ENCODE data around the gene HERC2.
A peak's percentile ranks its signal among the peaks of the same experiment; 100 is the strongest.
"Not testable (repeated sequence)": the region's sequence is repeated elsewhere in the genome, so short reads cannot be mapped to it uniquely, and the experiment has no call there.

The HERC2 gene, protein sequence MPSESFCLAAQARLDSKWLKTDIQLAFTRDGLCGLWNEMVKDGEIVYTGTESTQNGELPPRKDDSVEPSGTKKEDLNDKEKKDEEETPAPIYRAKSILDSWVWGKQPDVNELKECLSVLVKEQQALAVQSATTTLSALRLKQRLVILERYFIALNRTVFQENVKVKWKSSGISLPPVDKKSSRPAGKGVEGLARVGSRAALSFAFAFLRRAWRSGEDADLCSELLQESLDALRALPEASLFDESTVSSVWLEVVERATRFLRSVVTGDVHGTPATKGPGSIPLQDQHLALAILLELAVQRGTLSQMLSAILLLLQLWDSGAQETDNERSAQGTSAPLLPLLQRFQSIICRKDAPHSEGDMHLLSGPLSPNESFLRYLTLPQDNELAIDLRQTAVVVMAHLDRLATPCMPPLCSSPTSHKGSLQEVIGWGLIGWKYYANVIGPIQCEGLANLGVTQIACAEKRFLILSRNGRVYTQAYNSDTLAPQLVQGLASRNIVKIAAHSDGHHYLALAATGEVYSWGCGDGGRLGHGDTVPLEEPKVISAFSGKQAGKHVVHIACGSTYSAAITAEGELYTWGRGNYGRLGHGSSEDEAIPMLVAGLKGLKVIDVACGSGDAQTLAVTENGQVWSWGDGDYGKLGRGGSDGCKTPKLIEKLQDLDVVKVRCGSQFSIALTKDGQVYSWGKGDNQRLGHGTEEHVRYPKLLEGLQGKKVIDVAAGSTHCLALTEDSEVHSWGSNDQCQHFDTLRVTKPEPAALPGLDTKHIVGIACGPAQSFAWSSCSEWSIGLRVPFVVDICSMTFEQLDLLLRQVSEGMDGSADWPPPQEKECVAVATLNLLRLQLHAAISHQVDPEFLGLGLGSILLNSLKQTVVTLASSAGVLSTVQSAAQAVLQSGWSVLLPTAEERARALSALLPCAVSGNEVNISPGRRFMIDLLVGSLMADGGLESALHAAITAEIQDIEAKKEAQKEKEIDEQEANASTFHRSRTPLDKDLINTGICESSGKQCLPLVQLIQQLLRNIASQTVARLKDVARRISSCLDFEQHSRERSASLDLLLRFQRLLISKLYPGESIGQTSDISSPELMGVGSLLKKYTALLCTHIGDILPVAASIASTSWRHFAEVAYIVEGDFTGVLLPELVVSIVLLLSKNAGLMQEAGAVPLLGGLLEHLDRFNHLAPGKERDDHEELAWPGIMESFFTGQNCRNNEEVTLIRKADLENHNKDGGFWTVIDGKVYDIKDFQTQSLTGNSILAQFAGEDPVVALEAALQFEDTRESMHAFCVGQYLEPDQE (N-terminal part only)

DNA sequence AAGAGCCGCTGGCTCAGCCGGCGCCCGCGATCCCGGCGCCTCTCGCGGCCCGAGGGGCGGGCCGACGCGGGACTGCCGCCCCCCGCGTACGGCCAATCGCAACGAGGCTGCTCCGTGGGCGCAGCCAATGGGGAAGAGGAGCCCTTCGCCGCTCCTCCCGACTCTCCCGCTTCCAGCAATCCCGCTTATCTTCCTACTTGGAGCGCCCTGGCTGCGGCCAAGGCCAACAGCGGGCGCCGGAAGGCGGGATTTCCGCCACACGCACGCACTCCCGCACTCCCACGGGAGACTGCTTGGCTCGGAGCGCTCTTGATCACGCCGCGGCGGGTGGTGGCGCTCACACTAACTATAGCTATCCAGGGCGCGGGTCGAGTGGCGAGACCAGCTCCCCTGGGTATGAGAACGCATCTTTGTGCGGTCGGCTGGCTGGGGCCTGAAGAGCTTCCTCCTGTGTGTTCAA, at the start of gene HERC2:
Gene HERC2, minus strand, starts transcription at position 51 of the 460 bp plus-strand sequence. CDS start 746 bp downstream, outside the sequence.
- H3K4me3 ChIP-seq, result peak within 1 kb of the TSS; percentile 31
- H3K27me3 ChIP-seq (ENCODE audit: low read depth); H3K36me3 ChIP-seq (replicated peaks); H3K9me3 ChIP-seq; in situ Hi-C loops (cut with MboI; ENCODE audit: low sequenced_read_pairs); DNase-seq (ENCODE audit: low spot score in 2 of 2); H3K4me1 ChIP-seq: not testable (repeated sequence)

DNA sequence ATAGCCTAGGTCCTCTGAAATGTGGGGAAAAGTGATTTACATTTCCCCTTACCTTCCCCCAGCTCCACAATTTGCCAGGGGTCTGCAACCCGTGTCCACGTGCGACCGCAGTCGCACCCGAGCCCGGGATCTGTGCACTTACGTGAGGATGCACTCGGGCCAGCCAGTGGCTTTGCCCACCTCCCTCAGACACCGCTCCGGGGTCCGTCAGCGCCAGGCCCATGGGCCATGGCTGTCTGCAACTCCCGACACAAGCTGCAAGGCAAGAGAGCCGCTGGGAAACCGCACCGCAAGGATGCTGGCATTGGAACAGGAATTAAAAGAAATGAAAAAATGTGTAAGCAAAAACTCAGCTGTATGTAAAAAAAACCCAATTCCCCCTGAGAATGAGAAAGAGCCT, 43.5 kb upstream of the HERC2 start:
- H3K27me3 ChIP-seq (ENCODE audit: low read depth); H3K4me3 ChIP-seq; H3K9me3 ChIP-seq; DNase-seq (ENCODE audit: low spot score in 2 of 2); in situ Hi-C loops (cut with MboI; ENCODE audit: low sequenced_read_pairs); H3K36me3 ChIP-seq (replicated peaks); H3K4me1 ChIP-seq: not testable (repeated sequence)

DNA sequence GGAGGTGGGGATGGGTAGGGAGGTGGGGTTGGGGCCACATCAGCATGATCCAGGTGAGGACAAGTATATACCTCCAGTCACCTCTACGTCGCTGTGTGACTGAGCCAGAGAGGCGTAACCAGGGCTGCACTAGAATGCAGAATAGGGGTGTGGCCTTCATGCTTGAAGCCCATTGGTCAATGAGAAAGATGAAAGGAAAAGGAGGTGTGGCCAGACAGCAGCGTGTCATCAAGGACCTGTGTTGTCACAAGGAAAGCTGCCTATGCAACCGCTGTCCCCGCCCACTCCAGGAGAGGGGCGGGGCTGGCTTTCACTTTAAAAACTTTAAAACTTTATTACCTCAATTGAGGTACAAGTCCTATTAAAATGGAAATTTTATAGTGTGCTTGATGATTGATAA, 36.0 kb upstream of the HERC2 start, which contains the start of gene GOLGA6L24:
Gene GOLGA6L24, minus strand, starts transcription at position 101 of the 400 bp plus-strand sequence. Its CDS starts 61 bp downstream, at position 40.
- in situ Hi-C loops (cut with MboI; ENCODE audit: low sequenced_read_pairs); DNase-seq (ENCODE audit: low spot score in 2 of 2); H3K36me3 ChIP-seq (replicated peaks); H3K9me3 ChIP-seq; H3K4me3 ChIP-seq; H3K4me1 ChIP-seq; H3K27me3 ChIP-seq (ENCODE audit: low read depth): not testable (repeated sequence)

DNA sequence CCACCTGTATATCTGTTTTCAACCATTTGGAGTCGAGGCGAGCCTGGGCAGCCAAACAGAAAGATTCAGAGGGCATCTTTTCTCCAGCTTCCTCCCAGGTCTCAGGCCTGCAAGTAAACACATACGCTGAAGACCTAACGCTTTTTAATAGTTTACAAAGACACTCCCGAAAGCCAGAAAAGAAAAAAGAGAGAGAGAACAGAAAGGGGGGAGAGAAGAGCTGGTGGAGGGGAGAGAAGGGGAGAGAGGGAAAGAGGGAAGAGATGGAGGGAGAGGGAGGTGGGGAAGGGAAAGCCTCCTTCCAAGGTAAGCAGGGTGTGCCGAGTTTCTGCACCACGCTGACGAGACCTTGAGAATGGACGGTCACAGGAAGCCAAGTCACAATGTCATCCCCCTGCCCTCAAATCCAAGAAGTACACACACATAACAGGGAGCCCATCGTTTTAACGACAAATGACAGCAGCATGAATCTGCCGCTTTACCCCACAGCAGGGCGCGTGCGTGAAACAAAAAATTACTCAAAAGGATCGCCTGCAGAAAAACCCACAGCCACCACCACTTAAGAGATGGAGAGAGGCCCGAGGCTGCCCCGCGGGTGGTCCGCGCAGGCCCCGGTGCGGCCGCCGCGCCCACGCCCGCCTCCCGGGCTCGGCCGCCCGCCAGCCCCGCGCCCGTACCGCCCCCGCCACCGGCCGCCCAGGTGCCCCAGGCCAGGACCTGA, 461 bp downstream of the HERC2 start:
- not testable (repeated sequence) for DNase-seq (ENCODE audit: low spot score in 2 of 2)
- H3K4me3 ChIP-seq, result peak overlapping the region; percentile 31

DNA sequence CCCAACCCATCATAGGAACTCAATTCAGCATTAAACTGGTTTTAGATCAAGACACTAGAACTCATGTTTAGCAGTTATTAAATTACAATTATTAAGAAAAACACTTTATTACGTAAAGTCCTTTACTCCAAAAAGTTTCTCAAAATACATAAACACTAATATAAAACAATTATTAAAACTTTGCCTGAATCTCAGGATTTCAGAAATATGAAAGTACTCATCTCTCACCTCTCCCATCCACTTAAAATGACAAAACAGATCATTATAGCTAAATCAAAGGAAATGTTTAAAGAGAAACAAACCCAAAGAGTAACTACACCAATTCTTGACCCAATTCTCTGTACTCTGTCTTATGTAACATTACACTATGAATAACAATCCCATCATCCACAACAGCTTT, 2.3 kb downstream of the HERC2 start:
- H3K9me3 ChIP-seq; H3K36me3 ChIP-seq (replicated peaks); H3K4me3 ChIP-seq; in situ Hi-C loops (cut with MboI; ENCODE audit: low sequenced_read_pairs); H3K27me3 ChIP-seq (ENCODE audit: low read depth); H3K4me1 ChIP-seq; DNase-seq (ENCODE audit: low spot score in 2 of 2): not testable (repeated sequence)

More for the DNA sequence above, 461 bp downstream of the HERC2 start:
- H3K9me3 ChIP-seq; H3K4me1 ChIP-seq; H3K36me3 ChIP-seq (replicated peaks); in situ Hi-C loops (cut with MboI; ENCODE audit: low sequenced_read_pairs); H3K27me3 ChIP-seq (ENCODE audit: low read depth): not testable (repeated sequence)

GRCh38 chr15:28318828-28319227, 3.2 kb downstream of the HERC2 start:
- H3K4me3 ChIP-seq; H3K4me1 ChIP-seq; H3K27me3 ChIP-seq (ENCODE audit: low read depth); H3K9me3 ChIP-seq; DNase-seq (ENCODE audit: low spot score in 2 of 2); H3K36me3 ChIP-seq (replicated peaks); in situ Hi-C loops (cut with MboI; ENCODE audit: low sequenced_read_pairs): not testable (repeated sequence)

DNA sequence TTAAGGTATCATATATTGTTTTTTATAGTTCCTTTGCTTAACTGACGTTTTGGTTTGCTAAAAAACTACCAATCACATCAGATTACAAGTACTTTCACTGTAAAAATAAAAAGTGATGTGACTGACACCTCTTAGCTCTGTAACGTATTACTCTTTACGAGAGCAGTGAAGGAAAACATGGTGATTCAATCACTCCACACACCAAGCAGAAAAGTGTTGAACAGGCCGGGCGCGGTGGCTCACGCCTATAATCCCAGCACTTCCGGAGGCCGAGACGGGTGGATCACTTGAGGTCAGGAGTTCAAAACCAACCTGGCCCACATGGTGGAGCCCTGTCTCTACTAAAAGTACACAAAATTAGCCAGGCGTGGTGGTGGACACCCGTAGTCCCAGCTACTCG, 3.9 kb downstream of the HERC2 start:
- DNase-seq (ENCODE audit: low spot score in 2 of 2); H3K27me3 ChIP-seq (ENCODE audit: low read depth); in situ Hi-C loops (cut with MboI; ENCODE audit: low sequenced_read_pairs); H3K4me1 ChIP-seq; H3K4me3 ChIP-seq; H3K9me3 ChIP-seq: not testable (repeated sequence)
- H3K36me3 ChIP-seq (replicated peaks), result peaks cover 11% of the 10 kb centered on the region; the same call in 1 of the 2 replicates

DNA sequence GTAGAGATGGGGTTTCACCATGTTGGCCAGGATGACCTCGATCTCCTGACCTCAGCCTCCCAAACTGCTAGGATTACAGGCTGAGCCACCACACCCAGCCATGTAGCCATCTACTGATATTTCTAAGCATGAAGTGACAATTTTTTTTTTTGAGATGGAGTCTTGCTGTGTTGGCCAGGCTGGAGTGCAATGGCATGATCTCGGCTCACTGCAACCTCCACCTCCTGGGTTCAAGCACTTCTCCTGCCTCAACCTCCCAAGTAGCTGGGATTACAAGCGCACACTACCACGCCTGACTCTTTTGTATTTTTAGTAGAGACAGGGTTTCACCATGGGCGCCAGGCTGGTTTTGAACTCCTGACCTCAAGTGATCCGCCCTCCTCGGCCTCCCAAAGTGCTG, 5.0 kb downstream of the HERC2 start:
- peaks cover 11% of the 10 kb centered on the region; the same call in 1 of the 2 replicates for H3K36me3 ChIP-seq (replicated peaks)
- H3K4me3 ChIP-seq; H3K9me3 ChIP-seq; DNase-seq (ENCODE audit: low spot score in 2 of 2); H3K4me1 ChIP-seq; in situ Hi-C loops (cut with MboI; ENCODE audit: low sequenced_read_pairs); H3K27me3 ChIP-seq (ENCODE audit: low read depth): not testable (repeated sequence)

DNA sequence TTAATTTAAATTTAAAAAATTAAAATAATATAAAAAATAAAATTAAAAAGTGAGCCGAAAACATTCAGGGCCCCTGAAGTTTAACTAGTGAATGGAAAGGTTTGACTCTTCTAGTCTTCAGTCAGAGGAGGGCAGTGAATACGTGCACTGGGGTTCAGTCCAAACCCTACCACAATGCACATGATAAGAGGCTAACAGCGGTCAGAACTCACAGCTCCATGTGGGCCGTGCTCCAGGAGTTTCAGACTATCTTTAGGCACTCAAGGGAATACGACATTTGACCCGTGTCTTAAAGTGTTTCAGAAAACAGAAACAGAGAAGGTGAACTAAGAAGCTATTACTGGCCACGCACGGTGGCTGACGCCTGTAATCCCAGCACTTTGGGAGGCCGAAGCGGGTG, 11.5 kb downstream of the HERC2 start:
- DNase-seq (ENCODE audit: low spot score in 2 of 2); H3K27me3 ChIP-seq (ENCODE audit: low read depth); H3K36me3 ChIP-seq (replicated peaks); H3K9me3 ChIP-seq; H3K4me3 ChIP-seq; H3K4me1 ChIP-seq; in situ Hi-C loops (cut with MboI; ENCODE audit: low sequenced_read_pairs): not testable (repeated sequence)

GRCh38 chr15:28308718-28309117, 13.3 kb downstream of the HERC2 start:
- H3K4me1 ChIP-seq; DNase-seq (ENCODE audit: low spot score in 2 of 2); H3K27me3 ChIP-seq (ENCODE audit: low read depth); H3K9me3 ChIP-seq; H3K4me3 ChIP-seq; H3K36me3 ChIP-seq (replicated peaks); in situ Hi-C loops (cut with MboI; ENCODE audit: low sequenced_read_pairs): not testable (repeated sequence)

- DNase-seq (ENCODE audit: low spot score in 2 of 2); H3K9me3 ChIP-seq; H3K4me1 ChIP-seq; H3K27me3 ChIP-seq (ENCODE audit: low read depth); H3K36me3 ChIP-seq (replicated peaks); in situ Hi-C loops (cut with MboI; ENCODE audit: low sequenced_read_pairs); H3K4me3 ChIP-seq: not testable (repeated sequence)
Observed at GRCh38 chr15:28305700-28306099, 16.3 kb downstream of the HERC2 start.

DNA sequence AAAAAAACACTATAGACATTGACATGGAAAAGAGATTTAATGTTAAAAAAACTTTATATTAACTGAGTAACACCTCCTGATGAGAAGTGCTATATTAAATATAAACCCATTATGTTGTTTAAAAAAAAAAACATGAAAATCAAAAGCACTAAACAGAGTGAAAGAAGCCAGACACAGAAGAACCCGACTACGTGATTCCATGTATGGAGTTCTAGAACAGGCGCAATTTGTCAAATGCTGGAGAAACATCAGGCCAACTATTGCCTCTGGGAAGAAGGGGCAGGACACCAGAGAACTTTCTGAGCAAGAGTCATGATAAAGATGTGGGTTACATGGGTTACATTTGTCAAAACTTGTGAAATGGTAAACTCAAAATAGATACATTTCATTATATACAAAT, 24.5 kb downstream of the HERC2 start:
- in situ Hi-C loops (cut with MboI; ENCODE audit: low sequenced_read_pairs), result not testable (repeated sequence)

GRCh38 chr15:28296814-28297213, 25.2 kb downstream of the HERC2 start:
- H3K4me1 ChIP-seq; H3K36me3 ChIP-seq (replicated peaks); H3K4me3 ChIP-seq; H3K9me3 ChIP-seq; H3K27me3 ChIP-seq (ENCODE audit: low read depth); in situ Hi-C loops (cut with MboI; ENCODE audit: low sequenced_read_pairs); DNase-seq (ENCODE audit: low spot score in 2 of 2): not testable (repeated sequence)

More for the DNA sequence above, 24.5 kb downstream of the HERC2 start:
- H3K4me3 ChIP-seq; H3K36me3 ChIP-seq (replicated peaks); DNase-seq (ENCODE audit: low spot score in 2 of 2); H3K9me3 ChIP-seq; H3K4me1 ChIP-seq; H3K27me3 ChIP-seq (ENCODE audit: low read depth): not testable (repeated sequence)

All from HAP-1 (cell line).